ENCODE results near the gene HAPSTR1. TPM values are rescaled to one million over a fixed set of nuclear protein-coding genes. Genes with fewer than 3 reads are reported as not detected.

Gene HAPSTR1
- total and polyA plus RNA-seq, 4 donors = 6.5 to 46.5 (median 17.7) TPM

DNA sequence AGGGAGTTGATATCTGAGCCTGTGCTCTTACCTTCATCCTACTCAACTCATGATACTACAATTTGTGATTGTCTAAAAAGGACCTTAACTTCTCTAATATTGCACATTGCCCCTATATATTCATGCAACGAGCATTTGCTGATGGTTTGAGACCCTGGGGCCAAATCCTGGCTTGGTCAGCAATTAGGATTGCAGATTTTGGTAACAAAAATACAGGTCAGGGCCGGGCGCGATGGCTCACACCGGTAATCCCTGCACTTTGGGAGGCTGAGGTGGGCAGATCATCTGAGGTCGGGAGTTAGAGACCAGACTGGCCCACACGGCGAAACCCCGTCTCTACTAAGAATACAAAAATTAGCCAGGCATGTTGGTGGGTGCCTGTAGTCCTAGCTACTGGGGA, 35.4 kb upstream of the HAPSTR1 start:
- no peaks in the 10 kb centered on the region for H3K27me3 ChIP-seq (ENCODE audit: control insufficient read depth in 4 of 4, insufficient read depth in 4 of 4, low read length in 3 of 4)
- no peak for DNase-seq (ENCODE audit: low spot score)
- no peak overlapping the region for H3K27ac ChIP-seq (ENCODE audit: low read depth in 1 of 2, low read length in 2 of 2)
- no peak overlapping the region for H3K4me3 ChIP-seq (ENCODE audit: low read depth in 1 of 3, low read length in 3 of 3)
- 88% methylated on average over 9 of the region's 9 CpGs for WGBS
- no peak overlapping the region for H3K9ac ChIP-seq (ENCODE audit: low read depth in 1 of 2, low read length in 2 of 2)
- H3K4me1 ChIP-seq (ENCODE audit: control insufficient read depth in 4 of 4, insufficient read depth in 4 of 4, low read length in 3 of 4) = peaks cover 0 to 3% (median 0%) of the 10 kb centered on the region in 4 donors
- H3K36me3 ChIP-seq (ENCODE audit: control insufficient read depth in 4 of 4, insufficient read depth in 3 of 4, low read depth in 1 of 4, low read length in 3 of 4) = no peaks in the 10 kb centered on the region
- no peak for TF ChIP-seq JUND (IDR thresholded peaks at IDR 0.05)
- TF ChIP-seq, protein P1, sequence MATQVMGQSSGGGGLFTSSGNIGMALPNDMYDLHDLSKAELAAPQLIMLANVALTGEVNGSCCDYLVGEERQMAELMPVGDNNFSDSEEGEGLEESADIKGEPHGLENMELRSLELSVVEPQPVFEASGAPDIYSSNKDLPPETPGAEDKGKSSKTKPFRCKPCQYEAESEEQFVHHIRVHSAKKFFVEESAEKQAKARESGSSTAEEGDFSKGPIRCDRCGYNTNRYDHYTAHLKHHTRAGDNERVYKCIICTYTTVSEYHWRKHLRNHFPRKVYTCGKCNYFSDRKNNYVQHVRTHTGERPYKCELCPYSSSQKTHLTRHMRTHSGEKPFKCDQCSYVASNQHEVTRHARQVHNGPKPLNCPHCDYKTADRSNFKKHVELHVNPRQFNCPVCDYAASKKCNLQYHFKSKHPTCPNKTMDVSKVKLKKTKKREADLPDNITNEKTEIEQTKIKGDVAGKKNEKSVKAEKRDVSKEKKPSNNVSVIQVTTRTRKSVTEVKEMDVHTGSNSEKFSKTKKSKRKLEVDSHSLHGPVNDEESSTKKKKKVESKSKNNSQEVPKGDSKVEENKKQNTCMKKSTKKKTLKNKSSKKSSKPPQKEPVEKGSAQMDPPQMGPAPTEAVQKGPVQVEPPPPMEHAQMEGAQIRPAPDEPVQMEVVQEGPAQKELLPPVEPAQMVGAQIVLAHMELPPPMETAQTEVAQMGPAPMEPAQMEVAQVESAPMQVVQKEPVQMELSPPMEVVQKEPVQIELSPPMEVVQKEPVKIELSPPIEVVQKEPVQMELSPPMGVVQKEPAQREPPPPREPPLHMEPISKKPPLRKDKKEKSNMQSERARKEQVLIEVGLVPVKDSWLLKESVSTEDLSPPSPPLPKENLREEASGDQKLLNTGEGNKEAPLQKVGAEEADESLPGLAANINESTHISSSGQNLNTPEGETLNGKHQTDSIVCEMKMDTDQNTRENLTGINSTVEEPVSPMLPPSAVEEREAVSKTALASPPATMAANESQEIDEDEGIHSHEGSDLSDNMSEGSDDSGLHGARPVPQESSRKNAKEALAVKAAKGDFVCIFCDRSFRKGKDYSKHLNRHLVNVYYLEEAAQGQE (IDR thresholded peaks at IDR 0.05) = no peak
- TF ChIP-seq, protein P2, sequence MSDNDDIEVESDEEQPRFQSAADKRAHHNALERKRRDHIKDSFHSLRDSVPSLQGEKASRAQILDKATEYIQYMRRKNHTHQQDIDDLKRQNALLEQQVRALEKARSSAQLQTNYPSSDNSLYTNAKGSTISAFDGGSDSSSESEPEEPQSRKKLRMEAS (IDR thresholded peaks at IDR 0.05) = no peak
- TF ChIP-seq RXRA (IDR thresholded peaks at IDR 0.05) = no peak
- TF ChIP-seq NR2F2 (IDR thresholded peaks at IDR 0.05) = no peak
- TF ChIP-seq RAD21 (IDR thresholded peaks at IDR 0.05) = no peak
- H3K9me3 ChIP-seq (ENCODE audit: control insufficient read depth in 4 of 4, low read length in 3 of 4) = no peaks in the 10 kb centered on the region

DNA sequence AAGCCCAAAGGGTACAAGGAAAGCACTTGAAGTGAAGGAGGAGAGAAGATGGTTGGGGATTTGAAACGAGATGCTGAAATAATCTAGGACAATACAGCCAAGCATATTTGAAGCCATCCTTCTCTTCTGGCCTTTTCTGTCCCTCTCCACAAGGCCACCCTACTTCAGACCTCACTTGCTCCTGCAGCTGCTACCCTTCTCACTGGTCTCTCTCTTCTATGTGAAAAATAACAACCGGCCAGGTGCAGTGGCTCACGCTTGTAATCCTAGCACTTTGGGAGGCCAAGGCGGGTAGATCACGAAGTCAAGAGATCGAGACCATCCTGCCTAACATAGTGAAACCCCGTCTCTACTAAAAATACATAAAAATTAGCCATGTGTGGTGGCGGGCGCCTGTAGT, 33.2 kb upstream of the HAPSTR1 start:
- TF ChIP-seq JUND (IDR thresholded peaks at IDR 0.05) (no peak), GABPA (IDR thresholded peaks at IDR 0.05 in 1 of 2, conservative IDR thresholded peaks at IDR 0.05 in 1 of 2) (no peak), SP1 (IDR thresholded peaks at IDR 0.05) (no peak)
- TF ChIP-seq, protein P3, sequence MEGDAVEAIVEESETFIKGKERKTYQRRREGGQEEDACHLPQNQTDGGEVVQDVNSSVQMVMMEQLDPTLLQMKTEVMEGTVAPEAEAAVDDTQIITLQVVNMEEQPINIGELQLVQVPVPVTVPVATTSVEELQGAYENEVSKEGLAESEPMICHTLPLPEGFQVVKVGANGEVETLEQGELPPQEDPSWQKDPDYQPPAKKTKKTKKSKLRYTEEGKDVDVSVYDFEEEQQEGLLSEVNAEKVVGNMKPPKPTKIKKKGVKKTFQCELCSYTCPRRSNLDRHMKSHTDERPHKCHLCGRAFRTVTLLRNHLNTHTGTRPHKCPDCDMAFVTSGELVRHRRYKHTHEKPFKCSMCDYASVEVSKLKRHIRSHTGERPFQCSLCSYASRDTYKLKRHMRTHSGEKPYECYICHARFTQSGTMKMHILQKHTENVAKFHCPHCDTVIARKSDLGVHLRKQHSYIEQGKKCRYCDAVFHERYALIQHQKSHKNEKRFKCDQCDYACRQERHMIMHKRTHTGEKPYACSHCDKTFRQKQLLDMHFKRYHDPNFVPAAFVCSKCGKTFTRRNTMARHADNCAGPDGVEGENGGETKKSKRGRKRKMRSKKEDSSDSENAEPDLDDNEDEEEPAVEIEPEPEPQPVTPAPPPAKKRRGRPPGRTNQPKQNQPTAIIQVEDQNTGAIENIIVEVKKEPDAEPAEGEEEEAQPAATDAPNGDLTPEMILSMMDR (IDR thresholded peaks at IDR 0.05; ENCODE audit: low read depth, low read length, missing input control) = no peak
- Histone ChIP-seq H3K27ac (ENCODE audit: low read depth in 1 of 2, low read length in 2 of 2) (no peak overlapping the region), H3K27me3 (ENCODE audit: control insufficient read depth in 4 of 4, insufficient read depth in 4 of 4, low read length in 3 of 4) (no peaks in the 10 kb centered on the region), H3K9ac (ENCODE audit: low read depth in 1 of 2, low read length in 2 of 2) (no peak overlapping the region), H3K4me3 (ENCODE audit: low read depth in 1 of 3, low read length in 3 of 3) (no peak overlapping the region), H3K9me3 (ENCODE audit: control insufficient read depth in 4 of 4, low read length in 3 of 4) (no peaks in the 10 kb centered on the region), H3K36me3 (ENCODE audit: control insufficient read depth in 4 of 4, insufficient read depth in 3 of 4, low read depth in 1 of 4, low read length in 3 of 4) (no peaks in the 10 kb centered on the region), H3K4me1 (ENCODE audit: control insufficient read depth in 4 of 4, insufficient read depth in 4 of 4, low read length in 3 of 4) (no peaks in the 10 kb centered on the region)
- DNase-seq (ENCODE audit: low spot score) = no peak
- WGBS = 93% methylated on average over 9 of the region's 9 CpGs

DNA sequence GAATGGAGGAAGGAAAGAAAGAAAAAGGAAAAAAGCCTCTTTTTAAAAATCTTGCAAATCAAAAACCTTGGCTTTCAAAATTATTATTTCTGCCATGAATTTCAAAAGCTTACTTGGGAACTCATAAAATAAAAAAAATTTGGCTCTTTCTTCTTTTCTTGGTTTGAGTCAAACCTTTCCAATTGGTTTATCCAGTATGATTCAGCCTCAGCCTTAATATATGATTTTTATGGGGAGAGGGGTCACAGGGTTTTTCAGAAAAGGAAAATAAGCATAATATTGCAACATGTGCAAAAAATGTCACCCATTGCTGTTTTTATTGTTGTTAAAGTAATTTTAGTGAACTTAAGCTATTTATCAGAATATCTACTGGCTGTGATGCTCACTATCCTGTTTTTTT, 31.2 kb upstream of the HAPSTR1 start:
- H3K9me3 ChIP-seq (ENCODE audit: control insufficient read depth in 4 of 4, low read length in 3 of 4) = no peaks in the 10 kb centered on the region
- no peak overlapping the region for H3K9ac ChIP-seq (ENCODE audit: low read depth in 1 of 2, low read length in 2 of 2)
- H3K4me3 ChIP-seq (ENCODE audit: low read depth in 1 of 3, low read length in 3 of 3) = no peak overlapping the region
- no peaks in the 10 kb centered on the region for H3K27me3 ChIP-seq (ENCODE audit: control insufficient read depth in 4 of 4, insufficient read depth in 4 of 4, low read length in 3 of 4)
- no peaks in the 10 kb centered on the region for H3K36me3 ChIP-seq (ENCODE audit: control insufficient read depth in 4 of 4, insufficient read depth in 3 of 4, low read depth in 1 of 4, low read length in 3 of 4)
- no peaks in the 10 kb centered on the region for H3K4me1 ChIP-seq (ENCODE audit: control insufficient read depth in 4 of 4, insufficient read depth in 4 of 4, low read length in 3 of 4)
- no peak for DNase-seq (ENCODE audit: low spot score)
- H3K27ac ChIP-seq (ENCODE audit: low read depth in 1 of 2, low read length in 2 of 2) = no peak overlapping the region
- TF ChIP-seq RAD21 (IDR thresholded peaks at IDR 0.05) (no peak), RXRA (IDR thresholded peaks at IDR 0.05) (no peak), NR2F2 (IDR thresholded peaks at IDR 0.05) (no peak), GABPA (IDR thresholded peaks at IDR 0.05 in 1 of 2, conservative IDR thresholded peaks at IDR 0.05 in 1 of 2) (no peak), SP1 (IDR thresholded peaks at IDR 0.05) (no peak), HNF4G (IDR thresholded peaks at IDR 0.05) (no peak), TAF1 (conservative IDR thresholded peaks at IDR 0.05) (no peak), YY1 (IDR thresholded peaks at IDR 0.05) (no peak), FOXA1 (IDR thresholded peaks at IDR 0.05) (no peak), EGR1 (IDR thresholded peaks at IDR 0.05; ENCODE audit: low read depth in 2 of 2) (no peak), HNF4A (conservative IDR thresholded peaks at IDR 0.05) (no peak), FOXA2 (IDR thresholded peaks at IDR 0.05) (no peak)
- TF ChIP-seq, protein P2 (IDR thresholded peaks at IDR 0.05) = no peak
- TF ChIP-seq, protein P4, sequence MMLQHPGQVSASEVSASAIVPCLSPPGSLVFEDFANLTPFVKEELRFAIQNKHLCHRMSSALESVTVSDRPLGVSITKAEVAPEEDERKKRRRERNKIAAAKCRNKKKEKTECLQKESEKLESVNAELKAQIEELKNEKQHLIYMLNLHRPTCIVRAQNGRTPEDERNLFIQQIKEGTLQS (IDR thresholded peaks at IDR 0.05) = no peak
- TF ChIP-seq, protein P5, sequence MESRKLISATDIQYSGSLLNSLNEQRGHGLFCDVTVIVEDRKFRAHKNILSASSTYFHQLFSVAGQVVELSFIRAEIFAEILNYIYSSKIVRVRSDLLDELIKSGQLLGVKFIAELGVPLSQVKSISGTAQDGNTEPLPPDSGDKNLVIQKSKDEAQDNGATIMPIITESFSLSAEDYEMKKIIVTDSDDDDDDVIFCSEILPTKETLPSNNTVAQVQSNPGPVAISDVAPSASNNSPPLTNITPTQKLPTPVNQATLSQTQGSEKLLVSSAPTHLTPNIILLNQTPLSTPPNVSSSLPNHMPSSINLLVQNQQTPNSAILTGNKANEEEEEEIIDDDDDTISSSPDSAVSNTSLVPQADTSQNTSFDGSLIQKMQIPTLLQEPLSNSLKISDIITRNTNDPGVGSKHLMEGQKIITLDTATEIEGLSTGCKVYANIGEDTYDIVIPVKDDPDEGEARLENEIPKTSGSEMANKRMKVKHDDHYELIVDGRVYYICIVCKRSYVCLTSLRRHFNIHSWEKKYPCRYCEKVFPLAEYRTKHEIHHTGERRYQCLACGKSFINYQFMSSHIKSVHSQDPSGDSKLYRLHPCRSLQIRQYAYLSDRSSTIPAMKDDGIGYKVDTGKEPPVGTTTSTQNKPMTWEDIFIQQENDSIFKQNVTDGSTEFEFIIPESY (IDR thresholded peaks at IDR 0.05) = no peak
- TF ChIP-seq, protein P3 (IDR thresholded peaks at IDR 0.05; ENCODE audit: low read depth, low read length, missing input control) = no peak

Measured in liver (tissue), 9 donors.